ENCODE measurements around the gene KCNQ1. TPM values are rescaled to one million over a fixed set of nuclear protein-coding genes. Genes with fewer than 3 reads are reported as not detected.

Gene KCNQ1
- polyA plus RNA-seq, 1 donor (not counting 4 experiments of a cell fraction or from before 2014, with no cell fraction given): not detected

- DNase-seq (ENCODE audit: low read depth, low spot score) (no peak), FAIRE-seq (no peak)
- Histone ChIP-seq H2AFZ (ENCODE audit: control insufficient read depth, low read length) (no peak overlapping the region), H3K4me3 (ENCODE audit: control insufficient read depth in 2 of 3, extremely low read depth in 1 of 3, insufficient read depth in 2 of 3, low read depth in 1 of 3, low read length in 3 of 3) (no peak overlapping the region), H3K27me3 (ENCODE audit: control insufficient read depth, extremely low read depth, insufficient read depth, low read length) (peaks cover 50% of the 10 kb centered on the region), H3K4me2 (ENCODE audit: control insufficient read depth, extremely low read depth, insufficient read depth, low read depth, low read length) (no peak overlapping the region), H4K20me1 (ENCODE audit: control insufficient read depth, extremely low read depth, insufficient read depth, low read length) (no peaks in the 10 kb centered on the region), H3K27ac (ENCODE audit: control insufficient read depth, insufficient read depth, low read length) (no peak overlapping the region), H3K9me3 (ENCODE audit: control insufficient read depth, low read depth, low read length) (no peaks in the 10 kb centered on the region), H3K4me1 (ENCODE audit: control insufficient read depth, extremely low read depth, insufficient read depth, low read length) (no peaks in the 10 kb centered on the region), H3K79me2 (ENCODE audit: control insufficient read depth, insufficient read depth, low read length) (no peaks in the 10 kb centered on the region), H3K9ac (ENCODE audit: control insufficient read depth, extremely low read depth, insufficient read depth, low read length) (no peak overlapping the region), H3K9me1 (ENCODE audit: control insufficient read depth, extremely low read depth, insufficient read depth, low read length) (no peaks in the 10 kb centered on the region), H3K36me3 (ENCODE audit: control insufficient read depth in 2 of 2, extremely low read depth in 1 of 2, insufficient read depth in 2 of 2, low read length in 2 of 2) (no peaks in the 10 kb centered on the region)
- dilution Hi-C loops (cut with MboI; ENCODE audit: extremely low pct_ligation_motif_present, low sequenced_read_pairs): no loop called here
- TF ChIP-seq EZH2 (IDR thresholded peaks at IDR 0.05; ENCODE audit: low read length) (no peak), CTCF (optimal IDR thresholded peaks at IDR 0.05 in 1 of 3, IDR thresholded peaks at IDR 0.05 in 1 of 3, conservative IDR thresholded peaks at IDR 0.05 in 1 of 3; ENCODE audit: extremely low read depth in 1 of 3, insufficient read depth in 2 of 3, low read length in 3 of 3) (no peak)
Measured at GRCh38 chr11:2870969-2871680, 426.3 kb downstream of the KCNQ1 start.

- Histone ChIP-seq H2AFZ (ENCODE audit: control insufficient read depth, low read length) (no peak overlapping the region), H3K4me2 (ENCODE audit: control insufficient read depth, extremely low read depth, insufficient read depth, low read depth, low read length) (no peak overlapping the region), H3K79me2 (ENCODE audit: control insufficient read depth, insufficient read depth, low read length) (no peaks in the 10 kb centered on the region), H3K9me3 (ENCODE audit: control insufficient read depth, low read depth, low read length) (no peaks in the 10 kb centered on the region), H4K20me1 (ENCODE audit: control insufficient read depth, extremely low read depth, insufficient read depth, low read length) (no peaks in the 10 kb centered on the region), H3K9me1 (ENCODE audit: control insufficient read depth, extremely low read depth, insufficient read depth, low read length) (no peaks in the 10 kb centered on the region), H3K4me1 (ENCODE audit: control insufficient read depth, extremely low read depth, insufficient read depth, low read length) (no peaks in the 10 kb centered on the region), H3K4me3 (ENCODE audit: control insufficient read depth in 2 of 3, extremely low read depth in 1 of 3, insufficient read depth in 2 of 3, low read depth in 1 of 3, low read length in 3 of 3) (no peak overlapping the region), H3K36me3 (ENCODE audit: control insufficient read depth in 2 of 2, extremely low read depth in 1 of 2, insufficient read depth in 2 of 2, low read length in 2 of 2) (no peaks in the 10 kb centered on the region), H3K9ac (ENCODE audit: control insufficient read depth, extremely low read depth, insufficient read depth, low read length) (no peak overlapping the region), H3K27me3 (ENCODE audit: control insufficient read depth, extremely low read depth, insufficient read depth, low read length) (peaks cover 26% of the 10 kb centered on the region), H3K27ac (ENCODE audit: control insufficient read depth, insufficient read depth, low read length) (no peak overlapping the region)
- no peak for TF ChIP-seq CTCF (optimal IDR thresholded peaks at IDR 0.05 in 1 of 3, IDR thresholded peaks at IDR 0.05 in 1 of 3, conservative IDR thresholded peaks at IDR 0.05 in 1 of 3; ENCODE audit: extremely low read depth in 1 of 3, insufficient read depth in 2 of 3, low read length in 3 of 3)
- TF ChIP-seq EZH2 (IDR thresholded peaks at IDR 0.05; ENCODE audit: low read length): no peak
- dilution Hi-C loops (cut with MboI; ENCODE audit: extremely low pct_ligation_motif_present, low sequenced_read_pairs): no loop called here
- DNase-seq (ENCODE audit: low read depth, low spot score) (no peak), FAIRE-seq (no peak)
Measured at GRCh38 chr11:2874963-2875362, 430.2 kb downstream of the KCNQ1 start.

Data from keratinocyte (primary cell).